NT2/D1 (cell line): ENCODE measurements around the gene HJV.

Experiments
- DNase-seq: peaks from one replicate; pipeline ENCODE4 v3.0.0-alpha.2; 2011; ENCODE audit warnings: low read depth, low spot score
- H3K27me3 ChIP-seq: 2 replicates; pipeline ENCODE4 v1.6.0; 2011; ENCODE audit warnings: mild to moderate bottlenecking; ENCODE audit not compliant: insufficient read length, insufficient read depth
- H3K36me3 ChIP-seq: 2 replicates; pipeline ENCODE4 v1.6.1; 2011; ENCODE audit warnings: mild to moderate bottlenecking, low read length, mixed read lengths; ENCODE audit not compliant: insufficient read depth, insufficient read length
- H3K4me1 ChIP-seq: 2 replicates; pipeline ENCODE4 v1.5.1; 2011; ENCODE audit not compliant: insufficient read depth, insufficient read length
- H3K4me3 ChIP-seq: 2 replicates; pipeline ENCODE4 v1.5.1; 2011; ENCODE audit warnings: low read depth; ENCODE audit not compliant: insufficient read length
- H3K9ac ChIP-seq: 2 replicates; pipeline ENCODE4 v1.6.0; 2011; ENCODE audit warnings: low read depth; ENCODE audit not compliant: insufficient read length
- H3K9me3 ChIP-seq: 2 replicates; pipeline ENCODE4 v1.5.1; 2011; ENCODE audit warnings: mild to moderate bottlenecking, low read length; ENCODE audit not compliant: insufficient read depth
- SUZ12 ChIP-seq: IDR thresholded peaks from 2 replicates; pipeline ENCODE4 v1.6.1; 2011; ENCODE audit not compliant: insufficient read length, insufficient read depth; ENCODE audit errors: extremely low read depth
- YY1 ChIP-seq: IDR thresholded peaks from 2 replicates; pipeline ENCODE4 v1.6.1; 2011; ENCODE audit not compliant: insufficient read length, insufficient read depth
- ZNF274 ChIP-seq: IDR thresholded peaks from 2 replicates; pipeline ENCODE4 v1.6.1; 2011; ENCODE audit warnings: mild to moderate bottlenecking, low read depth, low read length

Gene HJV

GRCh38 chr1:145975216-145975615, 46.3 kb downstream of the HJV start:
- TF ChIP-seq YY1, result no peak
- no peak for TF ChIP-seq ZNF274
- Histone ChIP-seq H3K4me3 (no peak overlapping the region), H3K36me3 (no peaks in the 10 kb centered on the region), H3K9me3 (no peaks in the 10 kb centered on the region), H3K4me1 (peaks cover 6% of the 10 kb centered on the region), H3K27me3 (no peaks in the 10 kb centered on the region), H3K9ac (no peak overlapping the region)
- DNase-seq, result no peak

GRCh38 chr1:145974721-145975120, 46.8 kb downstream of the HJV start:
- H3K9ac ChIP-seq, result no peak overlapping the region
- DNase-seq, result no peak
- H3K4me3 ChIP-seq, result no peak overlapping the region
- no peaks in the 10 kb centered on the region for H3K36me3 ChIP-seq
- H3K4me1 ChIP-seq, result peaks cover 6% of the 10 kb centered on the region
- H3K9me3 ChIP-seq, result no peaks in the 10 kb centered on the region
- no peaks in the 10 kb centered on the region for H3K27me3 ChIP-seq
- TF ChIP-seq YY1 (no peak), SUZ12 (no peak), ZNF274 (no peak)

GRCh38 chr1:145972580-145972979, 49.0 kb downstream of the HJV start:
- H3K9me3 ChIP-seq, result peaks cover 6% of the 10 kb centered on the region
- H3K27me3 ChIP-seq, result no peaks in the 10 kb centered on the region
- H3K4me3 ChIP-seq, result no peak overlapping the region
- no peak for TF ChIP-seq YY1
- H3K36me3 ChIP-seq, result no peaks in the 10 kb centered on the region
- no peaks in the 10 kb centered on the region for H3K4me1 ChIP-seq
- DNase-seq, result no peak
- no peak overlapping the region for H3K9ac ChIP-seq
